Hepatocyte (in vitro differentiated cells): ENCODE data around the gene EEFSEC. TPM values are rescaled to one million over a fixed set of nuclear protein-coding genes. Genes with fewer than 3 reads are reported as not detected.

Experiments used
- DNase-seq: peaks from one replicate; pipeline ENCODE4 v3.0.0-alpha.2; 2016; ENCODE audit warnings: low spot score
- H2AFZ ChIP-seq: fragments of 200-600 bp; sonication (generic); 2 replicates; pipeline ENCODE4 v1.6.0; 2016; ENCODE audit warnings: antibody characterized with exemption, mild to moderate bottlenecking
- H3K27ac ChIP-seq: fragments of 200-600 bp; sonication (generic); 2 replicates; pipeline ENCODE4 v1.5.1; 2016; ENCODE audit warnings: mild to moderate bottlenecking
- H3K27me3 ChIP-seq: fragments of 200-600 bp; sonication (generic); 2 replicates; pipeline ENCODE4 v1.6.1; 2016
- H3K36me3 ChIP-seq: fragments of 200-600 bp; sonication (generic); replicated peaks from 2 replicates; pipeline ENCODE4 v1.5.1; 2016; ENCODE audit warnings: low read depth; ENCODE audit not compliant: insufficient read depth
- H3K4me1 ChIP-seq: fragments of 200-600 bp; sonication (generic); 2 replicates; pipeline ENCODE4 v1.5.1; 2016; ENCODE audit warnings: mild to moderate bottlenecking, moderate library complexity; ENCODE audit not compliant: insufficient read depth
- H3K4me2 ChIP-seq: fragments of 200-600 bp; sonication (generic); 2 replicates; pipeline ENCODE4 v1.6.0; 2016
- H3K4me3 ChIP-seq: fragments of 200-600 bp; sonication (generic); 2 replicates; pipeline ENCODE4 v1.5.1; 2016; ENCODE audit warnings: mild to moderate bottlenecking
- H3K79me2 ChIP-seq: fragments of 200-600 bp; sonication (generic); 2 replicates; pipeline ENCODE4 v1.6.0; 2017; ENCODE audit warnings: mild to moderate bottlenecking
- H3K9me2 ChIP-seq: fragments of 200-600 bp; sonication (generic); replicated peaks from 2 replicates; pipeline ENCODE4 v1.6.0; 2017; ENCODE audit warnings: mild to moderate bottlenecking; ENCODE audit not compliant: insufficient read depth
- H3K9me3 ChIP-seq: fragments of 200-600 bp; sonication (generic); 2 replicates; pipeline ENCODE4 v1.5.1; 2016; ENCODE audit warnings: low read depth, mild to moderate bottlenecking
- H4K20me1 ChIP-seq: fragments of 200-600 bp; sonication (generic); 2 replicates; pipeline ENCODE4 v1.6.0; 2016; ENCODE audit warnings: mild to moderate bottlenecking; ENCODE audit not compliant: insufficient read depth, poor library complexity, severe bottlenecking
- CTCF ChIP-seq: fragments of 200-600 bp; sonication (generic); IDR thresholded peaks from 2 replicates; pipeline ENCODE4 v1.5.1; 2016; ENCODE audit warnings: antibody characterized with exemption, mild to moderate bottlenecking; ENCODE audit not compliant: poor library complexity
- EZH2 ChIP-seq: fragments of 200-600 bp; sonication (generic); IDR thresholded peaks from 2 replicates; pipeline ENCODE4 v1.6.1; 2016; ENCODE audit warnings: antibody characterized with exemption, mild to moderate bottlenecking, borderline replicate concordance
- EZH2phosphoT487 ChIP-seq: fragments of 200-600 bp; sonication (generic); IDR thresholded peaks from one replicate; pipeline ENCODE4 v1.6.1; 2018; ENCODE audit warnings: antibody characterized with exemption, mild to moderate bottlenecking, low read depth, moderate library complexity; ENCODE audit not compliant: unreplicated experiment, severe bottlenecking
- WGBS: methylation state at CpG from one replicate; pipeline ENCODE4 v1.1.6; 2016; ENCODE audit warnings: low lambda C conversion rate; ENCODE audit errors: missing lambda C conversion rate; 5-methylcytosine and 5-hydroxymethylcytosine counted together
- polyA plus RNA-seq: library from polyadenylated mRNA; unstranded; fragments of >200 nt; fragmentation: Nextera tagmentation; extraction: Ambion mirVana; gene quantifications from 2 replicates; pipeline ENCODE4 v1.2.1, GENCODE V29; 2016
- total RNA-seq: library from RNA; depleted of rRNA; stranded (reverse); fragments of >200 nt; gene quantifications from 2 replicates; pipeline ENCODE4 v1.2.3, GENCODE V29; 2014

Gene EEFSEC
- total and polyA plus RNA-seq, 2 experiments from 2014 or later = 9.8 to 17.5 TPM

DNA sequence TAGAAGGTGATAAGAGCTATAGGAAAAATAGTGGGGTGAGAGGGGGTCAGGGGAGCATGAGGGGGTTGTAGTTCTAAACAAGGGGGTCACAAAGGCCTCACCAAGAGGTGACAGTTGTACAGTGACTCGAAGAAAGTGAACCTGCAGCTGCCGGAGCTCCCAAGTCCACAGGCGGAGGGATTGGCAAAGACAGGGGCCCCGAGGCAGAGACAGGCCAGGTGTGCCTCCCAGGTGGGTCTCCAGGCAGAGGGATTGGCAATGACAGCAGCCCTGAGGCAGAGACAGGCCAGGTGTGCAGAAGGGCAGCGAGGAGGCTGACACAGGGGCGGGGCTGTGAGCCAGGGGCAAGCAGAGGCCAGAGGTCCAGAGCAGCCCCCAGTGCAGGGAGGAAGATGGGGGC is 249.7 kb downstream of the EEFSEC start:
- WGBS = 83% methylated on average over 6 of the region's 6 CpGs
- Histone ChIP-seq H4K20me1 (no peaks in the 10 kb centered on the region), H3K27ac (no peak overlapping the region), H3K9me3 (no peaks in the 10 kb centered on the region), H3K4me3 (no peak overlapping the region), H3K36me3 (no peaks in the 10 kb centered on the region), H3K4me2 (no peak overlapping the region), H2AFZ (no peak overlapping the region), H3K4me1 (peaks cover 2% of the 10 kb centered on the region), H3K9me2 (no peaks in the 10 kb centered on the region), H3K27me3 (no peaks in the 10 kb centered on the region), H3K79me2 (no peaks in the 10 kb centered on the region)
- no peak for DNase-seq
- TF ChIP-seq EZH2 (no peak), CTCF (no peak), EZH2phosphoT487 (no peak)

DNA sequence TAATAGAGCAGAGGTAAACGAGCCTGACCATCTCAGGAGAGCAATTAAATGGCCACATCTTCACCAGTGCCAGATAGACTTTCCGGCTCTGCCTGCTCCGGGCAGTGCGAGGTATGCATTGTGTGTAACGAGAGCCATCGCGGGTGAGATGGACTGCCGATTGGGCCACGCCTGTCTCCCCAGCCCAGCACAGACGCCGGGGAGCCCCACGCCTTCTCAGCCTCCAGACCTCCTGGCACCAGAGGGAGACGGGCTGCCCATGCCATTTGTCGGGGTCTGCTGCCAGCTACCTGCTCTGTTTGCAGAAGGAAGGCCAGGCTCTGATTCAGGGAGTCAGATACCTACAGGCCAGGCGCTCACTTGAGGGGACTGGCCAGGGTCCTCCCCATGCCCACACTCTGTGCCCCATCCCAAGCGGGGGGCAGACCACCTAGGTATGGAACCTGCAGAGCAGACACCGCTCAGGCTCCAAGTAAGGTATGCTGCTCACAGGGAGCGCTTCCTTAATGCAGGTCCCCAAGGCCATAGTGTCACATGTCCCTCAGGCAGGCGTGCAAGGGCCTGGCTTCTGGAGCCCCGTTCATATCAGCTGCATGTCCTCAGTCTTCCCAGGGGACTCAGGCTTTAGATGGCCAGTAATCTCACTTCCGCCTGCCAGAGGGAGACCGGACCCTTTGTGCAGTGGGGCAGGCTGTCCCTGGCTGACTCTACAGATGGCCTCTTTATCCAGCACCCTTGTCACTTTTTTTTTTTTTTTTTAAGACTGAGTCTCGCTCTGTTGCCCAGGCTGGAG is 251.2 kb downstream of the EEFSEC start:
- 77% methylated on average over 23 of the region's 23 CpGs for WGBS
- H3K4me1 ChIP-seq = peaks cover 2% of the 10 kb centered on the region
- H3K4me2 ChIP-seq = no peak overlapping the region
- no peak overlapping the region for H3K4me3 ChIP-seq
- H3K27ac ChIP-seq = no peak overlapping the region
- no peaks in the 10 kb centered on the region for H3K79me2 ChIP-seq
- TF ChIP-seq EZH2phosphoT487 (no peak), CTCF (no peak), EZH2 (no peak)
- H3K9me3 ChIP-seq = no peaks in the 10 kb centered on the region
- H3K27me3 ChIP-seq = no peaks in the 10 kb centered on the region
- no peak for DNase-seq
- no peaks in the 10 kb centered on the region for H4K20me1 ChIP-seq
- no peaks in the 10 kb centered on the region for H3K36me3 ChIP-seq
- no peak overlapping the region for H2AFZ ChIP-seq
- no peaks in the 10 kb centered on the region for H3K9me2 ChIP-seq

- Histone ChIP-seq H3K36me3 (no peaks in the 10 kb centered on the region), H3K4me2 (no peak overlapping the region), H3K27me3 (no peaks in the 10 kb centered on the region), H3K9me2 (no peaks in the 10 kb centered on the region), H3K79me2 (no peaks in the 10 kb centered on the region), H3K27ac (no peak overlapping the region), H3K9me3 (no peaks in the 10 kb centered on the region), H3K4me1 (peaks cover 2% of the 10 kb centered on the region), H3K4me3 (no peak overlapping the region), H4K20me1 (no peaks in the 10 kb centered on the region), H2AFZ (no peak overlapping the region)
- DNase-seq = no peak
- TF ChIP-seq EZH2 (no peak), EZH2phosphoT487 (no peak), CTCF (no peak)
- 93% methylated on average over 8 of the region's 8 CpGs for WGBS
Observed at GRCh38 chr3:128405554-128406277, 252.4 kb downstream of the EEFSEC start.
